Stimulated activated CD8-positive, alpha-beta memory T cell treated with anti-CD3 and anti-CD28 coated beads, Interleukin-15, amount 100 ng/mL, for 24 hours (primary cell): ENCODE measurements around the gene GDI1.

ENCODE experiments used
- DNase-seq: peaks from one replicate; pipeline ENCODE4 v3.0.0-alpha.2; 2020; ENCODE audit warnings: low read depth

GDI1 gene

GRCh38 chrX:154409222-154409871 lies 27.6 kb upstream of the GDI1 start, which contains the start of gene DNASE1L1:
Gene DNASE1L1 (minus strand): TSS chrX:154409254. CDS start chrX:154405568, 3,686 bp downstream.
- no peak for DNase-seq

GRCh38 chrX:154411981-154412340 lies 25.0 kb upstream of the GDI1 start:
- DNase-seq: no peak

- DNase-seq: no peak
These were observed 24.5 kb upstream of the GDI1 start for GRCh38 chrX:154412468-154412867.

- no peak for DNase-seq
These were observed 23.8 kb upstream of the GDI1 start for GRCh38 chrX:154413142-154413541.

GRCh38 chrX:154417157-154417556 lies 19.8 kb upstream of the GDI1 start:
- no peak for DNase-seq

- no peak for DNase-seq
These were observed 17.8 kb upstream of the GDI1 start for GRCh38 chrX:154419189-154419588.

GRCh38 chrX:154419688-154420401 lies 17.1 kb upstream of the GDI1 start:
- DNase-seq: no peak

- DNase-seq: no peak
These were observed 16.6 kb upstream of the GDI1 start for GRCh38 chrX:154420402-154420756.

GRCh38 chrX:154426916-154427770 lies 9.8 kb upstream of the GDI1 start:
- DNase-seq: no peak

- DNase-seq: peak; percentile 55
These were observed 8.5 kb upstream of the GDI1 start, which contains the start of gene ATP6AP1 for GRCh38 chrX:154428176-154429171. Gene ATP6AP1 (plus strand): TSS chrX:154428677. CDS start chrX:154428693, 16 bp downstream.

GRCh38 chrX:154429711-154430110 lies 7.2 kb upstream of the GDI1 start:
- no peak for DNase-seq

- no peak for DNase-seq
These were observed 6.5 kb upstream of the GDI1 start for GRCh38 chrX:154430479-154430878.

- DNase-seq: no peak
These were observed 6.0 kb upstream of the GDI1 start for GRCh38 chrX:154430916-154431315.

- no peak for DNase-seq
These were observed 5.6 kb upstream of the GDI1 start for GRCh38 chrX:154431341-154431740.

GRCh38 chrX:154432210-154432609 lies 4.7 kb upstream of the GDI1 start:
- no peak for DNase-seq

GRCh38 chrX:154433605-154434004 lies 3.3 kb upstream of the GDI1 start:
- DNase-seq: no peak

GRCh38 chrX:154434394-154435168 lies 2.4 kb upstream of the GDI1 start:
- no peak for DNase-seq

- DNase-seq: no peak
These were observed 1.7 kb upstream of the GDI1 start for GRCh38 chrX:154435171-154435733.

- no peak for DNase-seq
These were observed 476 bp upstream of the GDI1 start for GRCh38 chrX:154436374-154436982.
